H1 (cell line): ENCODE data around the gene LY6G6D.

Experiments used
- ATF3 ChIP-seq: IDR thresholded peaks from 2 replicates; pipeline ENCODE4 v1.6.1; 2011; ENCODE audit warnings: low read depth, mild to moderate bottlenecking, low read length; ENCODE audit not compliant: insufficient read depth
- CTCF ChIP-seq, 3 experiments: IDR thresholded peaks; 1 replicate in 2 of 3; 2 replicates in 1 of 3; pipeline versions ENCODE4 v1.5.1 to v1.6.1; 2011; ENCODE audit warnings: low read length in 3 of 3, mild to moderate bottlenecking in 3 of 3, inconsistent platforms in 2 of 3, low read depth in 1 of 3, moderate library complexity in 1 of 3; ENCODE audit not compliant: insufficient read depth in 1 of 3; ENCODE audit errors: control extremely low read depth in 1 of 3
- HDAC6 ChIP-seq: IDR thresholded peaks from one replicate; pipeline ENCODE4 v1.7.1; 2012; ENCODE audit warnings: low read depth, mild to moderate bottlenecking, inconsistent platforms, low read length, moderate library complexity
- POLR2AphosphoS5 ChIP-seq: IDR thresholded peaks from 2 replicates; pipeline ENCODE4 v1.6.1; 2011; ENCODE audit warnings: low read depth, low read length

GRCh38 chr6:31737315-31737990, 22.3 kb downstream of the LY6G6D start:
- TF ChIP-seq CTCF (IDR thresholded peaks at IDR 0.05; ENCODE audit: control extremely low read depth in 1 of 3, insufficient read depth in 1 of 3, low read depth in 1 of 3, low read length in 3 of 3) (no peak), HDAC6 (no peak), ATF3 (no peak), POLR2AphosphoS5 (no peak)
